Parietal lobe (tissue), 2 donors: ENCODE results near the gene PHF8. TPM values are rescaled to one million over a fixed set of nuclear protein-coding genes. Genes with fewer than 3 reads are reported as not detected.

ENCODE experiments used
- small RNA-seq: library from RNA; depleted of rRNA; stranded (forward); fragments of <200 nt; gene quantifications from one replicate; pipeline ENCODE3, GENCODE V24; 2014; ENCODE audit warnings: low replicate concordance
- total RNA-seq: library from RNA; depleted of rRNA; stranded (reverse); fragments of >200 nt; gene quantifications from one replicate; pipeline ENCODE4 v1.2.3, GENCODE V29; 2014

Gene PHF8
- total RNA-seq: 23.8 TPM

GRCh38 chrX:54044126-54044876, at the start of gene PHF8:
Gene PHF8, minus strand, starts transcription at chrX:54044473. Its CDS starts 1,745 bp downstream, at chrX:54042728.

Small RNA genes lying within 50 kb of the gene (small RNA-seq; reads per million reads assigned to genes)
- 1.1 reads per million, percentile 71 among the genes with 10 or more reads in this experiment for gene RNA5SP505

Other genes with a start within 250 kb of the PHF8 start
- gene FAM120C, start 138.8 kb upstream of the PHF8 start, total RNA-seq: 15.7 TPM